ENCODE measurements around the gene MTNR1A.
"Not testable (repeated sequence)": the region's sequence is repeated elsewhere in the genome, so short reads cannot be mapped to it uniquely, and the experiment has no call there.

MTNR1A gene

DNA sequence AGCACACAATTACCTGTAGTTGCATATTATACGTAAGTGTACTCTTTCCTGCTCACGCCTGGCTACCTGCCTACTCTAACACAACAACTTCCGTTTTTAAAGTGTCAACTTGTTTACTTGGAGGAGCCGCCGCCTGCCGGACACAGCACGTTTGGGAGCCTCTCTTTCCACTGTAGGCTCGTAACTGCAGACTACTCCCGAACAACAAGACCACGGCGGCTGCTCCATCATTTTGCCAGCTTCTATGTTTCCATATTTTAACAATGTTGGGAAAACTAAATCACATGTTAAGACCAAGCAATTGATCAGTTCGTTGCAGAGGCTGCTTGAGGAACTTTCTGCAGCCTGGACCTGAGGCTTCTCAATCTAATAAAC lies 841 bp downstream of the MTNR1A start:
- ATAC-seq (replicated peaks; ENCODE audit: extremely low read depth, poor library complexity, severe bottlenecking) (no peak), DNase-seq (ENCODE audit: low spot score in 2 of 2) (no peak)
- Mint-ChIP-seq H3K27ac (ENCODE audit: low read depth) (no peak overlapping the region), H3K4me3 (no peak overlapping the region), H3K4me1 (no peaks in the 10 kb centered on the region), H3K9me3 (no peaks in the 10 kb centered on the region), H3K36me3 (ENCODE audit: insufficient read depth) (no peaks in the 10 kb centered on the region), H3K27me3 (peaks cover 10% of the 10 kb centered on the region)

DNA sequence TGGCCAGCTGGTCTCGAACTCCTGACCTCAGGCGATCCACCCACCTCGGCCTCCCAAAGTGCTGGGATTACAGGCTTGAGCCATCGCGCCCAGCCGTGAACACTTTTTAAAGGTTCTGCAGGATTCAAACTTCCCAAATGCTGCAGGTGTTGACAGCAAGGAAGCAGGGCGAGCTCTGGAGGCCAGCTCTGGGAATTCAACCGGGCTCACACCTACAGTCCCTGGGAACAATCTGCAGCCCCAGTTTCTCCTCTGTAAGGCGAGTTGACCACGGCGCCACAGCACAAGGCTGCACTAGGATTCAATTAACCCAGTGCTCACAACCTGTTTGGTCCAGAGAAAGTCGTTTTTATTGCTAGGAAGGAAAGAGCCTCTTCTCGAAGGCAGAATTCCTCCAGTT lies 1.6 kb downstream of the MTNR1A start:
- no peak for ATAC-seq (replicated peaks; ENCODE audit: extremely low read depth, poor library complexity, severe bottlenecking)
- no peak for DNase-seq (ENCODE audit: low spot score in 2 of 2)
- no peaks in the 10 kb centered on the region for H3K9me3 Mint-ChIP-seq
- no peak overlapping the region for H3K27ac Mint-ChIP-seq (ENCODE audit: low read depth)
- no peak overlapping the region for H3K4me3 Mint-ChIP-seq
- H3K36me3 Mint-ChIP-seq (ENCODE audit: insufficient read depth) = no peaks in the 10 kb centered on the region
- no peaks in the 10 kb centered on the region for H3K4me1 Mint-ChIP-seq
- H3K27me3 Mint-ChIP-seq = peaks cover 10% of the 10 kb centered on the region

DNA sequence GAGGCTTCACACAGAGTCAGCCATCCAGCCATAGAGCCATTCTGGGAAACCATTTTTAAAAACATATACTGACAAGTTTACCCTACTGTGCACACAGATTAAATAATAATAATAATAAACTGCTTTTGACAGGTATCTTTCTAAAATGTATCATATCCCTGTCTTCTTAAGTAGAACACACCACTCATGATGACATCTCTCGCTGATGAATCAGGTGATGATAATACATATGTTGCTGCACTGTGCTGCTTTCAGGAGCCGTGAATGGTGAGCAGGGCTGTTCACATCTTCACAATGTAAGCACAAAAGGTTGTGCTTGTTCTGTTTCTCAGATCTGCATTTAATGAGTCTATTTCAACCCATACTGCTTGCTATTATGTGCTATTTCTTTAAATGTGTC lies 3.5 kb downstream of the MTNR1A start:
- peaks cover 2% of the 10 kb centered on the region for H3K36me3 Mint-ChIP-seq (ENCODE audit: insufficient read depth)
- H3K27ac Mint-ChIP-seq (ENCODE audit: low read depth) = no peak overlapping the region
- ATAC-seq (replicated peaks; ENCODE audit: extremely low read depth, poor library complexity, severe bottlenecking) (no peak), DNase-seq (ENCODE audit: low spot score in 2 of 2) (no peak)
- no peaks in the 10 kb centered on the region for H3K4me1 Mint-ChIP-seq
- H3K27me3 Mint-ChIP-seq = peaks cover 10% of the 10 kb centered on the region
- peaks cover 6% of the 10 kb centered on the region for H3K9me3 Mint-ChIP-seq
- no peak overlapping the region for H3K4me3 Mint-ChIP-seq

DNA sequence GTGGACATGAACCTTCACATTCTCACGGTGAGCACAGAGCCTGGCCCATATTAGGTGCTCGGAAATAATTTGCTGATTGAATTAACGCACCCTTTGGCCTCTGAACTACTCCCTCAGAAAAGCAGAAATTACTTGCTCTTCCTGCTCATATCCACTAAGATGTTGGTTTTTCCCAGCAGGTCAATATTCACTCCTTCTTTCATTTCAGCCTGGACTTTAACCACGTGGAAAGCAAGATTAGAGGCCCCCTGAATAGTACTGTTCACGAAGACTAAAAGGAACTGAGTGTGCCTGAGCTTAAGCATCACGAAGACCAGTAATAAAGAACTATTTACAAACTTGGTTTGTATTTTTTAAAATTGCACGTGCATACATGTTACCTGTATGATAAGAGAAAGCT lies 9.9 kb downstream of the MTNR1A start:
- DNase-seq (ENCODE audit: low spot score in 2 of 2) (no peak), ATAC-seq (replicated peaks; ENCODE audit: extremely low read depth, poor library complexity, severe bottlenecking) (no peak)
- H3K27me3 Mint-ChIP-seq = peaks cover 2% of the 10 kb centered on the region
- H3K4me1 Mint-ChIP-seq = no peaks in the 10 kb centered on the region
- H3K4me3 Mint-ChIP-seq = no peak overlapping the region
- peaks cover 2% of the 10 kb centered on the region for H3K36me3 Mint-ChIP-seq (ENCODE audit: insufficient read depth)
- H3K9me3 Mint-ChIP-seq = peaks cover 12% of the 10 kb centered on the region
- no peak overlapping the region for H3K27ac Mint-ChIP-seq (ENCODE audit: low read depth)

DNA sequence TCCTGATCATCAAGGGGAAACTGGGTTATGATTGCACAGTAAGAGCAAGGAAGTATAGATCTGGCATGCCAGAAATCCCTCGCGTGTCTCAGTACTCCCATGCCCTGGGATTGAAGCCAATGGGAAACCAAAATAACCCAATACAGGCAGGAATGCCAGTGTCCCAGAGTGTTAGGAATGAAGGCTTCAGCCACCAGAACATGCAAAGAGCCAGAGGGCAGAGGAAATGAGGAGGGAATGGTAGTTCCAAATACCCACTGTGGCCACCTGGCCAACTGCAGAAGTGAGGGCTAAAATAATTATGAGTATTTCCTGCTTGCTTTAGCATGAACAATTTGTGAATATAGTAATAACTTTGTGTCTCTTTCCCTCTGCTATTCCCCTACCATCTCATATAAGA lies 12.2 kb downstream of the MTNR1A start:
- H3K4me3 Mint-ChIP-seq = no peak overlapping the region

DNA sequence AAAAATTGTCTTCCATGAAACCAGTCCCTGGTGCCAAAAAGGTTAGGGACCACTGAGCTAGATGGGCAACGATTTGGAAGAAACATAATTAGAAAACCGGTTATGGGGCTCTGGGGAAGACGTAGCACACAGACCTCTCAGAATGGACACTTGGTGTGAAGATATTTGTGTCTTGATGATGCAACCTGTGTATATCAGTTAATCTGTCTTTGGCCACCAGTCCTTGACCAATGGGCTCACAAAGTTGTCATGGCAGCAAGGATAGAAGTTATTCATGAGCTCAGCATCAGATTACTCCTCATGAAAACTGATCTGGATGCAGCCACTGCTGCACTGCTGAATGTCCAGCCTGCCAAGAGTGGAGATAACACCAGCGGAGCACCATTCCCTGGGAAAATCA lies 13.6 kb downstream of the MTNR1A start:
- H3K27ac Mint-ChIP-seq (ENCODE audit: low read depth) = no peak overlapping the region
- H3K4me3 Mint-ChIP-seq = no peak overlapping the region
- no peaks in the 10 kb centered on the region for H3K36me3 Mint-ChIP-seq (ENCODE audit: insufficient read depth)
- peaks cover 6% of the 10 kb centered on the region for H3K9me3 Mint-ChIP-seq
- H3K27me3 Mint-ChIP-seq = no peaks in the 10 kb centered on the region
- DNase-seq (ENCODE audit: low spot score in 2 of 2) = no peak
- no peaks in the 10 kb centered on the region for H3K4me1 Mint-ChIP-seq
- no peak for ATAC-seq (replicated peaks; ENCODE audit: extremely low read depth, poor library complexity, severe bottlenecking)

More for the DNA sequence above, 12.2 kb downstream of the MTNR1A start:
- no peak for ATAC-seq (replicated peaks; ENCODE audit: extremely low read depth, poor library complexity, severe bottlenecking)
- Mint-ChIP-seq H3K9me3 (peaks cover 12% of the 10 kb centered on the region), H3K36me3 (ENCODE audit: insufficient read depth) (peaks cover 2% of the 10 kb centered on the region), H3K27me3 (no peaks in the 10 kb centered on the region), H3K4me1 (no peaks in the 10 kb centered on the region), H3K27ac (ENCODE audit: low read depth) (no peak overlapping the region)
- no peak for DNase-seq (ENCODE audit: low spot score in 2 of 2)

DNA sequence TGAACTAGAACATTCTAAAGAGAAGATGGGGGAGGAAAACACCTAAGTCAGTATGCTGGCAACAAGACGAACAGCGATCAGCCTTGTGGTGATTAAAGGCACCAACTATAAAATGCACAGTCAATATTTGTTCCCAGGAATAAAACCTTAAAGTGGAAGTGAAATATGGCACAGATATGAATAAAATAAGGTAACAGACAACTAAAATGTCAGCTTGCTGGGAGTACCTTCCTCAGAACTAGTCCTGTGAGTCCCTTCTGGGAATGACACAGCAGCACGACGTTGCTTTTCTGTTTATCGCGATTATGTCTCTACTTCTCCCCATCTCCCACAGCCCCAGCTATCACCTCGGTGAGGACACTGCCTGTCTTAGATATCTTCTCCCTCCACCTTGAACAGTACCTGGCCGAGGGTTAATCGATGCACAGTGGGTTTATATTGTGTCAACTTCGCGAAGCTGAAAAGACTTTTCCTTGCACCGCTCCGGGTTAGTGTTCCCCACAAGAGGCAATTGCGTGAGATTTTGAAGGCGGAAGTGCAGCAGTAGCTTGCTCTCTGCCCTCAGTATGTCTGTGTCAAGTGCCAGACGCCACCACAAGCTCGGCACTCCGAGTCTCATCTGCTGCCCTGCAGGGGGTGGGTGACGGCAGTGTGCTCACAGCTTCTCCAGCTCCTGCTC lies 17.4 kb downstream of the MTNR1A start:
- ATAC-seq (replicated peaks; ENCODE audit: extremely low read depth, poor library complexity, severe bottlenecking) = no peak
- peaks cover 22% of the 10 kb centered on the region for H3K9me3 Mint-ChIP-seq
- no peak overlapping the region for H3K27ac Mint-ChIP-seq (ENCODE audit: low read depth)

DNA sequence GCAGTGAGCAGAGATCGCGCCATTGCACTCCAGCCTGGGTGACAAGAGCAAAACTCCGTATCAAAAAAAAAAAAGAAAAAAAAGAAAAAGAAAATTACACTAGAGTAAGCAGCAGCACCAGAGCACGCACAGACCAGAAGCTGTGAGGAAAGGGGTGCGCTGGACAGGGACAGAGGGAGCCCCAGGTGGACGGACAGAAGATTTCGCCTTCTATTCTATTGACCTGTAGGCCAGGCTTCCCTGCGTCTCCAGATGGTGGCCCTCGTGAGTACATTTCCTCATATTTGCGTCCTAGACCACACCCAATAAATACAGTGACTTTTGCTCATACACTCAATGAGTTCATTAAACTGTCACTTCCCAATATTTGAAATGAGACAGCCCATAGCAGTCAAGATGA lies 19.1 kb downstream of the MTNR1A start:
- Mint-ChIP-seq H3K27me3 (no peaks in the 10 kb centered on the region), H3K4me3 (no peak overlapping the region), H3K4me1 (no peaks in the 10 kb centered on the region), H3K27ac (ENCODE audit: low read depth) (no peak overlapping the region), H3K36me3 (ENCODE audit: insufficient read depth) (no peaks in the 10 kb centered on the region), H3K9me3 (peaks cover 22% of the 10 kb centered on the region)
- ATAC-seq (replicated peaks; ENCODE audit: extremely low read depth, poor library complexity, severe bottlenecking) = no peak
- DNase-seq (ENCODE audit: low spot score in 2 of 2) = no peak

More for the DNA sequence above, 17.4 kb downstream of the MTNR1A start:
- Mint-ChIP-seq H3K4me3 (no peak overlapping the region), H3K27me3 (no peaks in the 10 kb centered on the region), H3K36me3 (ENCODE audit: insufficient read depth) (no peaks in the 10 kb centered on the region), H3K4me1 (no peaks in the 10 kb centered on the region)
- DNase-seq (ENCODE audit: low spot score in 2 of 2) = no peak

DNA sequence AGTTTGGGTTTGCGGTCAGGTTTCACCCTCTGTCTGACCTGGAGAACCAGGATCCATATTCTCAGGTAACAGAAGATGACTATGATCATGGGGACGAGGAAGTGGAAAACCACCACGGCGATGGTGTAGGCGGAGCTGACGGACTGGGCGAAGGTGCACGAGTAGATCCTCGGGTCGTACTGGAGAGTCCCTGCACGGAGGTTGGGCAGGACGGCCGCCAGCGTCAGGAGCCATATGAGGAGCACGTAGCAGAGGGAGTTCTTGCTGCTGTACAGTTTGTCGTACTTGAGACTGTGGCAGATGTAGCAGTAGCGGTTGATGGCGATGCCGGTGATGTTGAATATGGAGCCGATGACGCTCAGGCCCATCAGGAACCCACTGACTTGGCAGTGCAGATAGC lies 21.3 kb downstream of the MTNR1A start:
- Mint-ChIP-seq H3K4me1 (no peaks in the 10 kb centered on the region), H3K9me3 (peaks cover 22% of the 10 kb centered on the region), H3K4me3 (no peak overlapping the region)

DNA sequence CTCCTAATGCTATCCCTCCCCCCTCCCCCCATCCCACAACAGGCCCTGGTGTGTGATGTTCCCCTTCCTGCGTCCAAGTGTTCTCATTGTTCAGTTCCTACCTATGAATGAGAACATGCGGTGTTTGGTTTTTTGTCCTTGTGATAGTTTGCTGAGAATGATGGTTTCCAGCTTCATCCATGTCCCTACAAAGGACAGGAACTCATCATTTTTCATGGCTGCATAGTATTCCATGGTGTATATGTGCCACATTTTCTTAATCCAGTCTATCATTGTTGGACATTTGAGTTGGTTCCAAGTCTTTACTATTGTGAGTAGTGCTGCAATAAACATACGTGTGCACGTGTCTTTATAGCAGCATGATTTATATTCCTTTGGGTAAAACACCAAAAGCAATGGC lies 31.4 kb downstream of the MTNR1A start:
- H3K4me1 Mint-ChIP-seq; H3K4me3 Mint-ChIP-seq; H3K27me3 Mint-ChIP-seq; DNase-seq (ENCODE audit: low spot score in 2 of 2); H3K9me3 Mint-ChIP-seq; H3K27ac Mint-ChIP-seq (ENCODE audit: low read depth); H3K36me3 Mint-ChIP-seq (ENCODE audit: insufficient read depth); ATAC-seq (replicated peaks; ENCODE audit: extremely low read depth, poor library complexity, severe bottlenecking): not testable (repeated sequence)

More for the DNA sequence above, 21.3 kb downstream of the MTNR1A start:
- no peak overlapping the region for H3K27ac Mint-ChIP-seq (ENCODE audit: low read depth)
- H3K27me3 Mint-ChIP-seq = no peaks in the 10 kb centered on the region
- H3K36me3 Mint-ChIP-seq (ENCODE audit: insufficient read depth) = peaks cover 1% of the 10 kb centered on the region
- DNase-seq (ENCODE audit: low spot score in 2 of 2) = no peak
- no peak for ATAC-seq (replicated peaks; ENCODE audit: extremely low read depth, poor library complexity, severe bottlenecking)

DNA sequence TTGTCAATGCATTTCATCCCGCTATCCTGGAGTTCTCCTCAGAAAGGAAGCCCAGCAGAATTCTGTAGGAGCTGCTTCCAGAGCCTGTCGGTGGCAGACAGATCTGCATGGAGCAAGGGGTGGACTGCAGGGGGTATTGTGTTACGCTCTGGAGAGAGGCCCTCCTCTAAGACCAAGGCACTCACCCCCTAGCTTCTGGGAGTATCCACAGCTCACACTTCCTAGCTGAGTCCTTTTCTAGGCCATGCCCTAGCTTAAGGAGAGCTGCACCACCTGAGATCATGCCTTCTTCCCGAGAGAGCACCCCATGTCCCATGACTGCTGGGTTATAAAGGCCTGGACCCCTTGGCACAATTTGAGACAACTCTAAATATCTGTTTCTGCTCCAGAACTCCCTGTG lies 39.1 kb downstream of the MTNR1A start:
- Mint-ChIP-seq H3K4me3 (no peak overlapping the region), H3K27ac (ENCODE audit: low read depth) (no peak overlapping the region), H3K27me3 (no peaks in the 10 kb centered on the region), H3K4me1 (no peaks in the 10 kb centered on the region), H3K36me3 (ENCODE audit: insufficient read depth) (no peaks in the 10 kb centered on the region), H3K9me3 (peaks cover 20% of the 10 kb centered on the region)
- DNase-seq (ENCODE audit: low spot score in 2 of 2) (no peak), ATAC-seq (replicated peaks; ENCODE audit: extremely low read depth, poor library complexity, severe bottlenecking) (no peak)

DNA sequence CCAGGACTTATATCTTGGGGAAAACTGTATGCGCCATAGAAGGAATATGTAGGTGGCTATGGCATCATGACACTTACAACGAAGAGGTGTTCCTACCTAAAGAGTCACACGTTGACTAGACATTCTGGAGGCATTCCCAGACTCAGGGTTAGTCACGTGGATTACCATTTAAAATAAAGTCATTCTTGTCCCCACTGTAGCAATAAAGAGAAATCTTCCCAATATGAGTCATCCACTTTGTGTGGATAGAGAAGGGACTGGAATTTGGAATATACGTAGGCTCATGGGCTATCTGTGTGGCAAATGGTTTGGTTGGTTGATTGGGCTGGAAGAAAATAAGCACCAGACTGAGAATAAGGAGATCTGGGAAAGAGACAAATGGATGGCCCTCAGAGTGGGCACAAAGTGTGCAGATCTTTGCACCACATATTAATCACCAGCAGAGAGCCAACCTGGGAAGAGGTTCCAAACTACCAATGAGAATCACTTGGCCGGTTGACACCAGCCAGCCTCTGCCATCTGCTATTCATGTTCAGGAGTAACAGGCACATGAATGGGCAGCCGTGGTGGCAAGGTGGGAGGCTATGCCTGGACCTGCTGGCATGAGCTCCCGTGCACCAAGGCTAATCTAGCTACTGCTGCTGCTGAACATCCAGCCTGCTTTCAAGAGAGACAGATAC lies 41.0 kb downstream of the MTNR1A start:
- Mint-ChIP-seq H3K4me1 (no peaks in the 10 kb centered on the region), H3K36me3 (ENCODE audit: insufficient read depth) (peaks cover 2% of the 10 kb centered on the region), H3K27me3 (no peaks in the 10 kb centered on the region), H3K9me3 (peaks cover 13% of the 10 kb centered on the region), H3K27ac (ENCODE audit: low read depth) (no peak overlapping the region), H3K4me3 (no peak overlapping the region)
- DNase-seq (ENCODE audit: low spot score in 2 of 2) (no peak), ATAC-seq (replicated peaks; ENCODE audit: extremely low read depth, poor library complexity, severe bottlenecking) (no peak)

DNA sequence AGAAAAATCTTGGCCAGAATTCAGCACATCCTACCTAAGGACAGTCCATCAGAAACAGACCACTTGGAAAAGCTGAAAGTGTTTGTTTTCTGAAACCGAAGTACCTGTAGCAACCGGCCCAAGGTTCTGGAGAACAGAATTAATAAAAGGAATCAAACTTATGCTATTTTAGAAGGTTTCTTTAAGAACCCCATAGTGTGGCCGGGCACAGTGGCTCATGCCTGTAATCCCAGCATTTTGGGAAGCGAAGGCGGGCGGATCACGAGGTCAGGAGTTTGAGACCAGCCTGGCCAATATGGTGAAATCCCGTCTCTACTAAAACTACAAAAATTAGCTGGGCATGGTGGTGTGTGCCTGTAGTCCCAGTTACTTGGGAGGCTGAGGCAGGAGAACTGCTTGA lies 50.6 kb downstream of the MTNR1A start:
- not testable (repeated sequence) for ATAC-seq (replicated peaks; ENCODE audit: extremely low read depth, poor library complexity, severe bottlenecking); H3K36me3 Mint-ChIP-seq (ENCODE audit: insufficient read depth); H3K4me3 Mint-ChIP-seq; H3K4me1 Mint-ChIP-seq; DNase-seq (ENCODE audit: low spot score in 2 of 2); H3K27me3 Mint-ChIP-seq; H3K27ac Mint-ChIP-seq (ENCODE audit: low read depth)
- H3K9me3 Mint-ChIP-seq = peaks cover 24% of the 10 kb centered on the region

Measured in central memory CD8-positive, alpha-beta T cell (primary cell).